Thyroid gland (tissue), 4 donors: ENCODE data around the gene FXYD6.

Experiments
- POLR2A ChIP-seq, 2 donors: fragments of 450-650 bp; IDR thresholded peaks; one replicate each; pipeline ENCODE4 v1.6.1; 2017; ENCODE audit warnings: antibody characterized with exemption in 2 of 2, mild to moderate bottlenecking in 2 of 2, moderate library complexity in 1 of 2
- TF ChIP-seq, protein P1 (sequence below), 6 experiments: fragments of 200-600 bp in 3 of 6; fragments of 450-650 bp in 3 of 6; sonication (generic) in 3 of 6; IDR thresholded peaks; one replicate each; pipeline ENCODE4 v1.5.1; 2016 to 2019; ENCODE audit warnings: antibody characterized with exemption in 6 of 6, mild to moderate bottlenecking in 2 of 6, inconsistent platforms in 1 of 6, moderate library complexity in 1 of 6

DNA sequence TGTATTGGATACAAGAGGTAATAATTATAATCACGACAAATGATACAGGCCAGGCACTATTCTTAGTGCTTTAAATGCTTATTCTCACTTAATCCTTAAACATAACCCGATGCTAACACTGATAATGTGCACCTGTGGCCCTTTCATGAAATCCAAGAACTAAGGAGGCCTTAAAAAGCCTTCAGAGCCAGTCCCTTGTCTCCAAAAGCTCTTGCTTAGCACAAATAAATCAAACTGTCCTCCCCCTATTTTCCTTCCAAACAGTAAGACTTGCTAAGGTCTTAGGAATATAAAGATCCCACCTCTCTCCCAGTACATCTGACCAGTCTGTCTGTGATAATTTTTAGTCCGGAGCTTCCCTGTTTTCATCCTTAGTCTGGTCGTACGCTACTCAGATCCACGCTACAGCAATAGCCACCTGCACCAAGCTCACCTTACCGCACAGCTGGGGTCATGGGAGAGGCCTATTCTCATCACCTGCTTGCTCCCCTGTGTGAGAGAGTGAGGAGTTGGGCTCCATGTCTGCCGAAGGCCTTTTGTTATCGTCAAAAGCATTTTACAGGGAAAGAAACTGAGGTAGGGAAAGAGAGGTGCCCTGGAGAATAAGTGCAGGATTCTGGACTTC is 16.9 kb downstream of the FXYD6 start:
- TF ChIP-seq POLR2A (IDR thresholded peaks at IDR 0.05): no peak
- TF ChIP-seq, protein P1, sequence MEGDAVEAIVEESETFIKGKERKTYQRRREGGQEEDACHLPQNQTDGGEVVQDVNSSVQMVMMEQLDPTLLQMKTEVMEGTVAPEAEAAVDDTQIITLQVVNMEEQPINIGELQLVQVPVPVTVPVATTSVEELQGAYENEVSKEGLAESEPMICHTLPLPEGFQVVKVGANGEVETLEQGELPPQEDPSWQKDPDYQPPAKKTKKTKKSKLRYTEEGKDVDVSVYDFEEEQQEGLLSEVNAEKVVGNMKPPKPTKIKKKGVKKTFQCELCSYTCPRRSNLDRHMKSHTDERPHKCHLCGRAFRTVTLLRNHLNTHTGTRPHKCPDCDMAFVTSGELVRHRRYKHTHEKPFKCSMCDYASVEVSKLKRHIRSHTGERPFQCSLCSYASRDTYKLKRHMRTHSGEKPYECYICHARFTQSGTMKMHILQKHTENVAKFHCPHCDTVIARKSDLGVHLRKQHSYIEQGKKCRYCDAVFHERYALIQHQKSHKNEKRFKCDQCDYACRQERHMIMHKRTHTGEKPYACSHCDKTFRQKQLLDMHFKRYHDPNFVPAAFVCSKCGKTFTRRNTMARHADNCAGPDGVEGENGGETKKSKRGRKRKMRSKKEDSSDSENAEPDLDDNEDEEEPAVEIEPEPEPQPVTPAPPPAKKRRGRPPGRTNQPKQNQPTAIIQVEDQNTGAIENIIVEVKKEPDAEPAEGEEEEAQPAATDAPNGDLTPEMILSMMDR (IDR thresholded peaks at IDR 0.05): no peak
